A549 (cell line): Measurements from ENCODE around the gene OR4D1. TPM values are rescaled to one million over a fixed set of nuclear protein-coding genes. Genes with fewer than 3 reads are reported as not detected.
A peak's percentile ranks its signal among the peaks of the same experiment; 100 is the strongest.

Experiments
- ATAC-seq, 2 experiments: fragments of 200-7000 bp in 1 of 2; fragments of >200 bp in 1 of 2; cut with Nextera tagmentation in 1 of 2; cut with Tn5 transposase in 1 of 2; 3 replicates each; pipeline versions ENCODE4 v1.8.0 to v1.9.1; 2018 to 2020; ENCODE audit warnings: mild to moderate bottlenecking in 1 of 2, moderate library complexity in 1 of 2
- CTCF ChIA-PET: fragments of 300-600 bp; sonication (Branson Sonifier 250); formaldehyde crosslinking; extraction: SDS; loops from one replicate; lab custom pipeline; 2021; ENCODE audit warnings: antibody characterized with exemption, inconsistent platforms; lab: Yijun Ruan, JAX
- POLR2A ChIA-PET: fragments of 350-600 bp; formaldehyde crosslinking; extraction: SDS; loops from one replicate; lab custom pipeline; 2021; ENCODE audit warnings: antibody characterized with exemption, inconsistent platforms; lab: Yijun Ruan, JAX
- DNase-seq, 2 experiments: peaks; one replicate each; pipeline versions ENCODE4 v3.0.0 to v3.0.0-alpha.2; 2011 to 2016; ENCODE audit warnings: low read depth in 1 of 2, low spot score in 1 of 2
- FAIRE-seq: peaks from 2 replicates; lab custom pipeline; 2011; peaks lifted over from hg19 to GRCh38; lab: Jason Lieb, UNC
- H3K27ac ChIP-seq, 2 experiments: fragments of >200 bp; sonication (Bioruptor Twin); formaldehyde crosslinking; 3 replicates each; pipeline ENCODE4 v1.5.1; 2016 to 2017
- H3K4me1 ChIP-seq: fragments of >200 bp; sonication (Bioruptor Twin); formaldehyde crosslinking; 3 replicates; pipeline ENCODE4 v1.6.1; 2016
- H3K4me2 ChIP-seq: fragments of >200 bp; sonication (Bioruptor Twin); formaldehyde crosslinking; 3 replicates; pipeline ENCODE4 v1.6.1; 2016
- H3K4me3 ChIP-seq: fragments of >200 bp; sonication (Bioruptor Twin); formaldehyde crosslinking; 3 replicates; pipeline ENCODE4 v1.5.1; 2016
- H3K9me3 ChIP-seq: fragments of >200 bp; sonication (Bioruptor Twin); formaldehyde crosslinking; 3 replicates; pipeline ENCODE4 v1.6.1; 2016
- CHD4 ChIP-seq: fragments of 200-600 bp; sonication (generic); IDR thresholded peaks from 2 replicates; pipeline ENCODE4 v1.6.1; 2016; ENCODE audit warnings: antibody characterized with exemption, mild to moderate bottlenecking, borderline replicate concordance
- FOSB ChIP-seq: fragments of 250-450 bp; sonication (Bioruptor Pico); IDR thresholded peaks from 2 replicates; pipeline ENCODE4 v1.5.0; 2020; ENCODE audit warnings: mild to moderate bottlenecking, moderate library complexity
- HOXB13 ChIP-seq: fragments of 250-450 bp; sonication (Bioruptor Pico); IDR thresholded peaks from 2 replicates; pipeline ENCODE4 v1.5.0; 2020; ENCODE audit warnings: low read depth, mild to moderate bottlenecking, moderate library complexity
- NR3C1 ChIP-seq: fragments of >200 bp; sonication (Bioruptor Twin); formaldehyde crosslinking; IDR thresholded peaks from 3 replicates; pipeline ENCODE4 v1.6.1; 2017
- POLR2A ChIP-seq: IDR thresholded peaks from 2 replicates; pipeline ENCODE4 v1.6.1; 2012; ENCODE audit warnings: mild to moderate bottlenecking, low read length
- POLR2AphosphoS2 ChIP-seq: conservative IDR thresholded peaks from 2 replicates; pipeline ENCODE4 v1.6.1; 2012; ENCODE audit warnings: low read length, improper control_type of control experiment, inconsistent platforms
- RARB ChIP-seq: fragments of 250-450 bp; sonication (Bioruptor Pico); IDR thresholded peaks from 2 replicates; pipeline ENCODE4 v1.8.0; 2021; ENCODE audit warnings: mild to moderate bottlenecking, moderate library complexity
- RCOR1 ChIP-seq: fragments of 150-350 bp; IDR thresholded peaks from 2 replicates; pipeline ENCODE4 v1.6.1; 2014; ENCODE audit warnings: antibody characterized with exemption, low read length, low read depth
- SREBF2 ChIP-seq: fragments of 450-650 bp; IDR thresholded peaks from 2 replicates; pipeline ENCODE4 v1.6.1; 2014; ENCODE audit warnings: mild to moderate bottlenecking, moderate library complexity
- TFCP2L1 ChIP-seq: fragments of 250-450 bp; sonication (Bioruptor Pico); IDR thresholded peaks from 2 replicates; pipeline ENCODE4 v1.5.0; 2021; ENCODE audit warnings: mild to moderate bottlenecking
- ZNF302 ChIP-seq: fragments of 250-450 bp; sonication (Bioruptor Pico); IDR thresholded peaks from 2 replicates; pipeline ENCODE4 v1.9.0; 2021; ENCODE audit warnings: inconsistent platforms, mild to moderate bottlenecking, moderate library complexity
- WGBS: methylation state at CpG from one replicate; pipeline ENCODE4 v1.1.6; 2017; ENCODE audit errors: missing lambda C conversion rate; 5-methylcytosine and 5-hydroxymethylcytosine counted together
- polyA plus RNA-seq, 4 experiments: library from polyadenylated mRNA; depleted of rRNA in 3 of 4; stranded (reverse); fragments of >200 nt; fragmentation: RNase III in 1 of 4; extraction: RNeasy Plus Mini Kit Qiagen cat#74134 plus additional on column Dnase treatment in 1 of 4; gene quantifications; 2 replicates in 3 of 4; 3 replicates in 1 of 4; pipeline ENCODE4 v1.2.3, GENCODE V29; 2011 to 2017
- TF ChIP-seq, protein P1 (sequence below): fragments of >200 bp; sonication (Bioruptor Twin); formaldehyde crosslinking; IDR thresholded peaks from 3 replicates; pipeline ENCODE4 v1.6.1; 2016
- TF ChIP-seq, protein P2 (sequence below): fragments of >200 bp; sonication (Bioruptor Twin); formaldehyde crosslinking; IDR thresholded peaks from 3 replicates; pipeline ENCODE4 v1.5.1; 2016
- TF ChIP-seq, protein P3 (sequence below): fragments of 450-650 bp; IDR thresholded peaks from 2 replicates; pipeline ENCODE4 v1.6.1; 2014; ENCODE audit warnings: antibody characterized with exemption
- TF ChIP-seq, protein P4 (sequence below): fragments of >200 bp; sonication (Bioruptor Twin); formaldehyde crosslinking; IDR thresholded peaks from 2 replicates; pipeline ENCODE4 v1.6.1; 2016
- TF ChIP-seq, protein P5 (sequence below): fragments of 200-600 bp; sonication (generic); IDR thresholded peaks from 2 replicates; pipeline ENCODE4 v1.6.1; 2016; ENCODE audit warnings: antibody characterized with exemption, mild to moderate bottlenecking, moderate library complexity

The OR4D1 gene
- polyA plus RNA-seq, 2 of the 4 experiments (the other 2 are of a cell fraction): 0.03 TPM

DNA sequence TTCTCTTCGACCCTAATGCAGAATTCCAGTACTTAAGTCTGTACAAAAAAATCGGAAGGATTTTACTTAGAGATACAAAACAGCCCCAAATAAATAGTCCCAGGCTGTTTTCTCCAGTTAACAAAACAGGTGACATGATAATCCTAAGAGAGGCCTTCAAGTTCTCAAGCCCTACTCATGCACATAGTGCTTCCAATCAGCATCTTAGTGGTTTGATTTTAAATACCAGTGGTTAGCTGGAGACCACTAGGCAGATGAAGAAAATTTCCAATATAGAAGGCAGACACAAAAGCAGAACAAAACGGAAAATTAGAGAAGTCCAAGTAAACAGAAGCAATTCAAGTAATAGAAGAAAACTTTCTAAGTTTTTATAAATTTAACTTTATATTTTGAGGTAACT, 13.4 kb downstream of the OR4D1 start (continued):
- TF ChIP-seq RARB (no peak), POLR2A (no peak), TFCP2L1 (CRISPR knock-in tag) (no peak)
- TF ChIP-seq, protein P1, sequence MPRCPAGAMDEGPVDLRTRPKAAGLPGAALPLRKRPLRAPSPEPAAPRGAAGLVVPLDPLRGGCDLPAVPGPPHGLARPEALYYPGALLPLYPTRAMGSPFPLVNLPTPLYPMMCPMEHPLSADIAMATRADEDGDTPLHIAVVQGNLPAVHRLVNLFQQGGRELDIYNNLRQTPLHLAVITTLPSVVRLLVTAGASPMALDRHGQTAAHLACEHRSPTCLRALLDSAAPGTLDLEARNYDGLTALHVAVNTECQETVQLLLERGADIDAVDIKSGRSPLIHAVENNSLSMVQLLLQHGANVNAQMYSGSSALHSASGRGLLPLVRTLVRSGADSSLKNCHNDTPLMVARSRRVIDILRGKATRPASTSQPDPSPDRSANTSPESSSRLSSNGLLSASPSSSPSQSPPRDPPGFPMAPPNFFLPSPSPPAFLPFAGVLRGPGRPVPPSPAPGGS: no peak

DNA sequence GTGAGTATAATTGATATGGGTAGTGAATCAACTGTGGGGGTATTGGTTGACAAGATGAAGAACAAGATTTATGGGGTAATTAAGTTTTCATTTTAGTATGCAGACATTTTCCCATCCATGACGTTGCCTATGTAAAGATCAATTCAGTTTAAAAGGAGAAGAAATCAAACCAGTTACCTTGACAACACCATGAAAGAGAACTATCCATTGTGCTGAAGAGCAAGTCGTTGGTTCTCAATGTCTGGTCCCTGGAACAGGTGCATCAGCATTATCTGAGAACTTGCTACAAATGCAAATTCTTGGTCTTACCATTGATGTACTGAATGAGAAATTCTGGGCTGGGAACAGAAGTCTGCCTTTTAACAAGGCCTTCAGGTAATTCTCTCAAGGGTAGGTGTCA, 17.8 kb downstream of the OR4D1 start:
- CTCF ChIA-PET: no interaction called here
- FAIRE-seq: peak; percentile 70
- H3K4me3 ChIP-seq: no peak overlapping the region

DNA sequence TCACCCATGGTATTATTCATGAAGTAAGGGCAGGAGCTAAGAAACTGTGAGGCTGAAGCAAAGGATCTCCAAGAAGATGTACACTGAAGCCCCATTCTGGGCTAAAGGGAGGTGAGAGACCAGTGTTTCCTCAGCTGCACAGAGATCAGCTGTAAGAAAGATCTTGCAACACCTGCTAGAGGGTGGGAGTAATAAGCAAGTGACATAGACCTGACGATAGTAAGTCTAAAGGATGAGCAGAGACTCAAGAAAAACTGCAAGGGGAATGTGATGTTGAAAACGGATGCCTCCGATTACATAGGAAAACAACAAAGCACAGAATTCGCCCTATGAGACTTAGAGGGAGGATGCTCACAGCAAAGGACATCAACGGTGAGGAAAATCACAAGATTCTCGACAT, 18.5 kb downstream of the OR4D1 start, which contains the start of gene OR4D2:
Gene OR4D2, plus strand, starts transcription at position 301 of the 400 bp plus-strand sequence. CDS start 2,674 bp downstream, outside the sequence.
- Histone ChIP-seq H3K4me1 (no peaks in the 10 kb centered on the region), H3K4me2 (no peak within 1 kb of the TSS), H3K9me3 (no peaks in the 10 kb centered on the region), H3K4me3 (no peak within 1 kb of the TSS), H3K27ac (no peak within 1 kb of the TSS)
- WGBS: 11% methylated on average over 6 of the region's 6 CpGs
- ChIA-PET POLR2A (no interaction called here), CTCF (no interaction called here)
- TF ChIP-seq, protein P2, sequence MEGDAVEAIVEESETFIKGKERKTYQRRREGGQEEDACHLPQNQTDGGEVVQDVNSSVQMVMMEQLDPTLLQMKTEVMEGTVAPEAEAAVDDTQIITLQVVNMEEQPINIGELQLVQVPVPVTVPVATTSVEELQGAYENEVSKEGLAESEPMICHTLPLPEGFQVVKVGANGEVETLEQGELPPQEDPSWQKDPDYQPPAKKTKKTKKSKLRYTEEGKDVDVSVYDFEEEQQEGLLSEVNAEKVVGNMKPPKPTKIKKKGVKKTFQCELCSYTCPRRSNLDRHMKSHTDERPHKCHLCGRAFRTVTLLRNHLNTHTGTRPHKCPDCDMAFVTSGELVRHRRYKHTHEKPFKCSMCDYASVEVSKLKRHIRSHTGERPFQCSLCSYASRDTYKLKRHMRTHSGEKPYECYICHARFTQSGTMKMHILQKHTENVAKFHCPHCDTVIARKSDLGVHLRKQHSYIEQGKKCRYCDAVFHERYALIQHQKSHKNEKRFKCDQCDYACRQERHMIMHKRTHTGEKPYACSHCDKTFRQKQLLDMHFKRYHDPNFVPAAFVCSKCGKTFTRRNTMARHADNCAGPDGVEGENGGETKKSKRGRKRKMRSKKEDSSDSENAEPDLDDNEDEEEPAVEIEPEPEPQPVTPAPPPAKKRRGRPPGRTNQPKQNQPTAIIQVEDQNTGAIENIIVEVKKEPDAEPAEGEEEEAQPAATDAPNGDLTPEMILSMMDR: no peak
- TF ChIP-seq ZNF302 (no peak), RARB (no peak), POLR2AphosphoS2 (no peak)
- TF ChIP-seq, protein P3, sequence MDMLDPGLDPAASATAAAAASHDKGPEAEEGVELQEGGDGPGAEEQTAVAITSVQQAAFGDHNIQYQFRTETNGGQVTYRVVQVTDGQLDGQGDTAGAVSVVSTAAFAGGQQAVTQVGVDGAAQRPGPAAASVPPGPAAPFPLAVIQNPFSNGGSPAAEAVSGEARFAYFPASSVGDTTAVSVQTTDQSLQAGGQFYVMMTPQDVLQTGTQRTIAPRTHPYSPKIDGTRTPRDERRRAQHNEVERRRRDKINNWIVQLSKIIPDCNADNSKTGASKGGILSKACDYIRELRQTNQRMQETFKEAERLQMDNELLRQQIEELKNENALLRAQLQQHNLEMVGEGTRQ: no peak
- DNase-seq (no peak), ATAC-seq (no peak), FAIRE-seq (no peak)

More for the DNA sequence above, 17.8 kb downstream of the OR4D1 start:
- DNase-seq (no peak), ATAC-seq (no peak)
- H3K4me2 ChIP-seq: no peak overlapping the region
- H3K27ac ChIP-seq: no peak overlapping the region
- TF ChIP-seq SREBF2 (no peak), FOSB (CRISPR knock-in tag) (no peak)
- TF ChIP-seq, protein P4, sequence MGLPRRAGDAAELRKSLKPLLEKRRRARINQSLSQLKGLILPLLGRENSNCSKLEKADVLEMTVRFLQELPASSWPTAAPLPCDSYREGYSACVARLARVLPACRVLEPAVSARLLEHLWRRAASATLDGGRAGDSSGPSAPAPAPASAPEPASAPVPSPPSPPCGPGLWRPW: no peak
- TF ChIP-seq, protein P5, sequence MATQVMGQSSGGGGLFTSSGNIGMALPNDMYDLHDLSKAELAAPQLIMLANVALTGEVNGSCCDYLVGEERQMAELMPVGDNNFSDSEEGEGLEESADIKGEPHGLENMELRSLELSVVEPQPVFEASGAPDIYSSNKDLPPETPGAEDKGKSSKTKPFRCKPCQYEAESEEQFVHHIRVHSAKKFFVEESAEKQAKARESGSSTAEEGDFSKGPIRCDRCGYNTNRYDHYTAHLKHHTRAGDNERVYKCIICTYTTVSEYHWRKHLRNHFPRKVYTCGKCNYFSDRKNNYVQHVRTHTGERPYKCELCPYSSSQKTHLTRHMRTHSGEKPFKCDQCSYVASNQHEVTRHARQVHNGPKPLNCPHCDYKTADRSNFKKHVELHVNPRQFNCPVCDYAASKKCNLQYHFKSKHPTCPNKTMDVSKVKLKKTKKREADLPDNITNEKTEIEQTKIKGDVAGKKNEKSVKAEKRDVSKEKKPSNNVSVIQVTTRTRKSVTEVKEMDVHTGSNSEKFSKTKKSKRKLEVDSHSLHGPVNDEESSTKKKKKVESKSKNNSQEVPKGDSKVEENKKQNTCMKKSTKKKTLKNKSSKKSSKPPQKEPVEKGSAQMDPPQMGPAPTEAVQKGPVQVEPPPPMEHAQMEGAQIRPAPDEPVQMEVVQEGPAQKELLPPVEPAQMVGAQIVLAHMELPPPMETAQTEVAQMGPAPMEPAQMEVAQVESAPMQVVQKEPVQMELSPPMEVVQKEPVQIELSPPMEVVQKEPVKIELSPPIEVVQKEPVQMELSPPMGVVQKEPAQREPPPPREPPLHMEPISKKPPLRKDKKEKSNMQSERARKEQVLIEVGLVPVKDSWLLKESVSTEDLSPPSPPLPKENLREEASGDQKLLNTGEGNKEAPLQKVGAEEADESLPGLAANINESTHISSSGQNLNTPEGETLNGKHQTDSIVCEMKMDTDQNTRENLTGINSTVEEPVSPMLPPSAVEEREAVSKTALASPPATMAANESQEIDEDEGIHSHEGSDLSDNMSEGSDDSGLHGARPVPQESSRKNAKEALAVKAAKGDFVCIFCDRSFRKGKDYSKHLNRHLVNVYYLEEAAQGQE: peak; percentile 66
- 1% methylated on average over 2 of the region's 2 CpGs for WGBS
- POLR2A ChIA-PET: interaction anchor here (1.3 kb wide), 1 partner anchor 9 kb away, joined by 3 read pairs; no protein-coding TSS in a partner anchor
- no peaks in the 10 kb centered on the region for H3K9me3 ChIP-seq
- H3K4me1 ChIP-seq: no peaks in the 10 kb centered on the region

DNA sequence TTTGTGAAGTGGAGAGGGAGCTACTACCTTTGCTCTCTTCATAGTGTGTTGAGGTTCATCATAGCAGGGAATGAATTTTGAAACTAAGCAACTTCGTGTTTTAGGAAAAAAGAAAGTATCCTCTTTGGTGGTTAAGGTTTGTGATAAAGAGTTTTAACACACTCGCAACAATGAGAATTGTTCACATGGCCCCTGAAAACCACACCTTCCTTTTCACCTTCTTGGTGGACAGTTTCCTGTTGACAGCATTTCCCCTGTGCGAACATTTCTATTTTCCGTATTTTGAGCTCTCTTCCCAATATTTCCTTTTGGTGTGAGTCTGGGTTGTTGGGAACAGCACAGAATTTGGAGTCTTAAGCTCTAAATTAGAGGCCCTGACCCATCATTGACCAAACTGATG, 22.4 kb downstream of the OR4D1 start:
- FAIRE-seq (no peak), DNase-seq (no peak), ATAC-seq (no peak)
- Histone ChIP-seq H3K27ac (no peak overlapping the region), H3K4me3 (no peak overlapping the region), H3K9me3 (no peaks in the 10 kb centered on the region), H3K4me1 (no peaks in the 10 kb centered on the region), H3K4me2 (no peak overlapping the region)
- whole genome bisulfite sequencing: 44% methylated on average over 4 of the region's 4 CpGs
- ChIA-PET CTCF (interaction anchor here (0.9 to 3.8 kb wide), 5 partner anchors 9 to 114 kb away, joined by 3 to 30 read pairs (median 4); no protein-coding TSS in a partner anchor), POLR2A (no interaction called here)
- TF ChIP-seq CHD4 (no peak), RCOR1 (no peak), FOSB (CRISPR knock-in tag) (no peak), NR3C1 (no peak), HOXB13 (CRISPR knock-in tag) (no peak)
